OCI-LY1 (cell line): ENCODE data around the gene PLS3.

ENCODE experiments used
- H2AFZ ChIP-seq: fragments of 200-600 bp; sonication (generic), shearing (Covaris generic); 2 replicates; pipeline ENCODE4 v1.6.0; 2014; ENCODE audit warnings: antibody characterized with exemption, mild to moderate bottlenecking, low read length
- H3F3A ChIP-seq: fragments of 200-600 bp; sonication (generic), shearing (Covaris generic); 2 replicates; pipeline ENCODE4 v1.6.0; 2014; ENCODE audit warnings: mild to moderate bottlenecking, antibody characterized with exemption, low read length, moderate library complexity; ENCODE audit not compliant: insufficient read depth
- H3K27ac ChIP-seq: fragments of 200-600 bp; sonication (generic); 2 replicates; pipeline ENCODE4 v1.5.1; 2014; ENCODE audit warnings: low read length, mixed run types, mild to moderate bottlenecking, low read depth; ENCODE audit not compliant: poor library complexity, severe bottlenecking
- H3K27me3 ChIP-seq: fragments of 200-600 bp; sonication (generic); 2 replicates; pipeline ENCODE4 v1.6.0; 2014; ENCODE audit warnings: antibody characterized with exemption, mild to moderate bottlenecking, low read length, moderate library complexity; ENCODE audit not compliant: insufficient read depth
- H3K36me3 ChIP-seq: fragments of 200-600 bp; sonication (generic); 2 replicates; pipeline ENCODE4 v1.6.1; 2014; ENCODE audit warnings: mild to moderate bottlenecking, antibody characterized with exemption, low read length, moderate library complexity, mixed read lengths; ENCODE audit not compliant: insufficient read depth
- H3K4me1 ChIP-seq: fragments of 200-600 bp; sonication (generic); 2 replicates; pipeline ENCODE4 v1.5.1; 2014; ENCODE audit warnings: mild to moderate bottlenecking, low read length, moderate library complexity; ENCODE audit not compliant: insufficient read depth, severe bottlenecking
- H3K4me2 ChIP-seq: fragments of 200-600 bp; sonication (generic), shearing (Covaris generic); 2 replicates; pipeline ENCODE4 v1.6.1; 2014; ENCODE audit warnings: low read length
- H3K4me3 ChIP-seq: fragments of 200-600 bp; sonication (generic); 2 replicates; pipeline ENCODE4 v1.5.1; 2014; ENCODE audit warnings: low read length, low read depth, mild to moderate bottlenecking, mixed read lengths; ENCODE audit not compliant: poor library complexity, severe bottlenecking
- H3K79me2 ChIP-seq: fragments of 200-600 bp; shearing (Covaris generic); 2 replicates; pipeline ENCODE4 v1.6.1; 2016; ENCODE audit warnings: mixed run types, low read length, mixed read lengths; ENCODE audit not compliant: insufficient read depth
- H3K9ac ChIP-seq: fragments of 200-600 bp; sonication (generic), shearing (Covaris generic); 2 replicates; pipeline ENCODE4 v1.6.1; 2014; ENCODE audit warnings: mild to moderate bottlenecking, low read length, mixed read lengths
- H3K9me2 ChIP-seq: fragments of 200-600 bp; sonication (generic), shearing (Covaris generic); 2 replicates; pipeline ENCODE4 v1.6.1; 2014; ENCODE audit warnings: low read depth, mild to moderate bottlenecking, low read length, mixed read lengths
- H3K9me3 ChIP-seq: fragments of 200-600 bp; shearing (Covaris generic); 2 replicates; pipeline ENCODE4 v1.6.1; 2014; ENCODE audit warnings: low read length, mixed read lengths
- H4K20me1 ChIP-seq: fragments of 200-600 bp; sonication (generic), shearing (Covaris generic); 2 replicates; pipeline ENCODE4 v1.6.0; 2016; ENCODE audit warnings: mild to moderate bottlenecking, low read length; ENCODE audit not compliant: insufficient read depth
- CTCF ChIP-seq: fragments of 200-600 bp; sonication (generic), shearing (Covaris generic); IDR thresholded peaks from 2 replicates; pipeline ENCODE4 v1.5.1; 2017; ENCODE audit warnings: mild to moderate bottlenecking, antibody characterized with exemption, low read length, moderate library complexity, mixed read lengths
- EZH2 ChIP-seq: fragments of 200-600 bp; sonication (generic), shearing (Covaris generic); IDR thresholded peaks from 2 replicates; pipeline ENCODE4 v1.8.0; 2017; ENCODE audit warnings: borderline replicate concordance, mixed run types, mild to moderate bottlenecking, antibody characterized with exemption, low read length, moderate library complexity, mixed read lengths

PLS3 gene

DNA sequence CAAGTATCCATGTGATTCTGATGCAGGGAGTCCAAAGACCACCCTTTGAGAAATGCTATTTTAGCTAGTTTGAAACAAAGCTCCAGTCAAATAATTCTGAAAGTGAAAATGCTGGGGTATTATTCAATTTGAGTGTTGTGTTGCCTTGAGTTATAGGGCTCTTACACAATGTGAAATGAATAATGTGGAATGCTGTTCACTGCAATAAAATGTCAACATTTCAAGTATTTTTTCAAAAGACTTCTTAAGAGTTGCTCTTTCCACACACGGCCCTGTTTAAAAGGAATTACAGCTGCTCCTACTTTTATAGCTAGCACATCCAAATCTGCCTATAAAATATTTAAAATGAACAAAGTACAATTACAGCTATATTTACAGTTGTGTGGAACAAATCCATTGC is 27.5 kb upstream of the PLS3 start:
- no peaks in the 10 kb centered on the region for H3K9me3 ChIP-seq
- no peaks in the 10 kb centered on the region for H3K27me3 ChIP-seq
- H2AFZ ChIP-seq: no peak overlapping the region
- H3K9me2 ChIP-seq: no peaks in the 10 kb centered on the region
- H3K4me3 ChIP-seq: no peak overlapping the region
- H3K36me3 ChIP-seq: no peaks in the 10 kb centered on the region
- H4K20me1 ChIP-seq: no peaks in the 10 kb centered on the region
- H3K9ac ChIP-seq: no peak overlapping the region
- no peaks in the 10 kb centered on the region for H3F3A ChIP-seq
- H3K4me1 ChIP-seq: no peaks in the 10 kb centered on the region
- TF ChIP-seq EZH2 (no peak), CTCF (no peak)
- H3K27ac ChIP-seq: no peak overlapping the region
- no peak overlapping the region for H3K4me2 ChIP-seq
- no peaks in the 10 kb centered on the region for H3K79me2 ChIP-seq

- H3F3A ChIP-seq: no peaks in the 10 kb centered on the region
- H3K79me2 ChIP-seq: no peaks in the 10 kb centered on the region
- no peaks in the 10 kb centered on the region for H3K36me3 ChIP-seq
- TF ChIP-seq CTCF (no peak), EZH2 (no peak)
- no peak overlapping the region for H3K4me2 ChIP-seq
- no peaks in the 10 kb centered on the region for H3K9me3 ChIP-seq
- H3K27ac ChIP-seq: no peak overlapping the region
- no peak overlapping the region for H3K4me3 ChIP-seq
- H2AFZ ChIP-seq: no peak overlapping the region
- H3K4me1 ChIP-seq: no peaks in the 10 kb centered on the region
- no peak overlapping the region for H3K9ac ChIP-seq
- no peaks in the 10 kb centered on the region for H4K20me1 ChIP-seq
- H3K9me2 ChIP-seq: no peaks in the 10 kb centered on the region
- H3K27me3 ChIP-seq: no peaks in the 10 kb centered on the region
These were observed 26.6 kb upstream of the PLS3 start for GRCh38 chrX:115534383-115534782.

GRCh38 chrX:115535421-115535820 is 25.6 kb upstream of the PLS3 start:
- Histone ChIP-seq H3K4me3 (no peak overlapping the region), H3K4me2 (no peak overlapping the region), H3K9me3 (no peaks in the 10 kb centered on the region), H3K27ac (no peak overlapping the region), H3K9me2 (no peaks in the 10 kb centered on the region), H3K27me3 (no peaks in the 10 kb centered on the region), H2AFZ (no peak overlapping the region), H3F3A (no peaks in the 10 kb centered on the region), H3K79me2 (no peaks in the 10 kb centered on the region), H3K4me1 (no peaks in the 10 kb centered on the region), H3K9ac (no peak overlapping the region), H4K20me1 (no peaks in the 10 kb centered on the region), H3K36me3 (no peaks in the 10 kb centered on the region)
- TF ChIP-seq EZH2: no peak
- no peak for TF ChIP-seq CTCF
